HG02610 (cell line): ENCODE data around the gene ITPKB.

Experiments
- ATAC-seq: cut with Tn5 transposase; IDR thresholded peaks from one replicate; pipeline ENCODE4 v1.9.1; 2021; ENCODE audit warnings: mild to moderate bottlenecking, moderate library complexity; ENCODE audit not compliant: unreplicated experiment

Gene ITPKB

GRCh38 chr1:226586650-226587422 is 152.2 kb downstream of the ITPKB start:
- ATAC-seq = no peak

GRCh38 chr1:226586116-226586515 is 153.0 kb downstream of the ITPKB start:
- no peak for ATAC-seq

- no peak for ATAC-seq
These were observed 154.9 kb downstream of the ITPKB start for GRCh38 chr1:226584164-226584563.

- ATAC-seq = no peak
These were observed 156.1 kb downstream of the ITPKB start for GRCh38 chr1:226582966-226583365.
